Stomach (tissue), 4 donors: ENCODE data around the gene CDK5.

Experiments
- CTCF ChIP-seq, 7 experiments: fragments of 450-650 bp in 4 of 7; fragments of 200-600 bp in 3 of 7; sonication (generic) in 3 of 7; IDR thresholded peaks; one replicate each; pipeline ENCODE4 v1.5.1; 2016 to 2019; ENCODE audit warnings: antibody characterized with exemption in 7 of 7, control low read depth in 2 of 7, mild to moderate bottlenecking in 1 of 7
- EP300 ChIP-seq: sonication (generic); formaldehyde crosslinking; IDR thresholded peaks from one replicate; pipeline ENCODE4 v1.6.1; 2017; ENCODE audit warnings: antibody characterized with exemption
- POLR2A ChIP-seq, 4 donors: fragments of 450-650 bp; IDR thresholded peaks; one replicate each; pipeline ENCODE4 v1.6.1; 2016; ENCODE audit warnings: antibody characterized with exemption in 4 of 4, control low read depth in 2 of 4, mild to moderate bottlenecking in 1 of 4, moderate library complexity in 1 of 4
- POLR2AphosphoS5 ChIP-seq, 3 donors: sonication (generic); formaldehyde crosslinking; IDR thresholded peaks; one replicate each; pipeline ENCODE4 v1.6.1; 2016; ENCODE audit warnings: antibody characterized with exemption in 3 of 3

GRCh38 chr7:151081170-151082101, 23.7 kb upstream of the CDK5 start:
- TF ChIP-seq CTCF (IDR thresholded peaks at IDR 0.05) = no peak
- TF ChIP-seq POLR2AphosphoS5 (IDR thresholded peaks at IDR 0.05) = no peak
- no peak for TF ChIP-seq POLR2A (IDR thresholded peaks at IDR 0.05)
- no peak for TF ChIP-seq EP300
